ENCODE data around the gene EFL1. TPM values are rescaled to one million over a fixed set of nuclear protein-coding genes. Genes with fewer than 3 reads are reported as not detected.

The EFL1 gene
- total and polyA plus RNA-seq, 11 donors: 3.5 to 19.2 (median 15.6) TPM

- Histone ChIP-seq H3K27ac (no peak overlapping the region), H3K27me3 (no peaks in the 10 kb centered on the region), H3K36me3 (peaks cover 0 to 41% (median 28%) of the 10 kb centered on the region in 9 donors), H3K4me3 (no peak overlapping the region), H3K4me1 (no peaks in the 10 kb centered on the region), H3K9me3 (no peaks in the 10 kb centered on the region)
- ATAC-seq: no peak
- TF ChIP-seq POLR2A (IDR thresholded peaks at IDR 0.05): no peak
- no peak for TF ChIP-seq CTCF (IDR thresholded peaks at IDR 0.05)
- DNase-seq: no peak
- intact Hi-C loops (cut with DNase I): loop anchor here in 1 of 10 donors (10.0 kb wide), 1 partner anchor 645 kb away; no protein-coding TSS in a partner anchor
- WGBS, 4 donors: 84 to 88% (median 84%) methylated on average over 5 of the region's 5 CpGs
Measured at GRCh38 chr15:82129761-82130160, 132.8 kb downstream of the EFL1 start.

- Histone ChIP-seq H3K27me3 (no peaks in the 10 kb centered on the region), H3K9me3 (no peaks in the 10 kb centered on the region), H3K4me3 (no peak overlapping the region), H3K36me3 (peaks cover 0 to 41% (median 28%) of the 10 kb centered on the region in 9 donors), H3K4me1 (no peaks in the 10 kb centered on the region), H3K27ac (no peak overlapping the region)
- no peak for ATAC-seq
- intact Hi-C loops (cut with DNase I): no loop called here
- 81 to 94% (median 85%) methylated on average over 1 of the region's 1 CpG for WGBS, 4 donors
- no peak for TF ChIP-seq POLR2A (IDR thresholded peaks at IDR 0.05)
- no peak for TF ChIP-seq CTCF (IDR thresholded peaks at IDR 0.05)
- DNase-seq: no peak
Measured at GRCh38 chr15:82129149-82129692, 133.3 kb downstream of the EFL1 start.

GRCh38 chr15:82128401-82129148 is 134.0 kb downstream of the EFL1 start:
- ATAC-seq (no peak), DNase-seq (no peak)
- no peak overlapping the region for H3K27ac ChIP-seq
- 77 to 95% (median 86%) methylated on average over 5 of the region's 5 CpGs for WGBS, 4 donors
- H3K27me3 ChIP-seq: no peaks in the 10 kb centered on the region
- intact Hi-C loops (cut with DNase I): no loop called here
- H3K36me3 ChIP-seq: peaks cover 0 to 37% (median 25%) of the 10 kb centered on the region in 9 donors
- H3K4me1 ChIP-seq: no peaks in the 10 kb centered on the region
- no peak overlapping the region for H3K4me3 ChIP-seq
- no peaks in the 10 kb centered on the region for H3K9me3 ChIP-seq
- TF ChIP-seq CTCF (IDR thresholded peaks at IDR 0.05) (no peak), POLR2A (IDR thresholded peaks at IDR 0.05) (no peak)

GRCh38 chr15:82127581-82127980 is 135.0 kb downstream of the EFL1 start:
- Histone ChIP-seq H3K27ac (no peak overlapping the region), H3K36me3 (peaks cover 0 to 40% (median 21%) of the 10 kb centered on the region in 9 donors), H3K4me1 (no peaks in the 10 kb centered on the region), H3K4me3 (no peak overlapping the region), H3K9me3 (no peaks in the 10 kb centered on the region), H3K27me3 (no peaks in the 10 kb centered on the region)
- intact Hi-C loops (cut with DNase I): no loop called here
- ATAC-seq: no peak
- no peak for TF ChIP-seq CTCF (IDR thresholded peaks at IDR 0.05)
- no peak for TF ChIP-seq POLR2A (IDR thresholded peaks at IDR 0.05)
- DNase-seq: no peak

Data from heart left ventricle (tissue), 16 donors.